ENCODE data around the gene TNFAIP1. TPM values are rescaled to one million over a fixed set of nuclear protein-coding genes. Genes with fewer than 3 reads are reported as not detected.

TNFAIP1 gene
- total RNA-seq, 1 experiment from 2014 or later = 31.0 TPM

DNA sequence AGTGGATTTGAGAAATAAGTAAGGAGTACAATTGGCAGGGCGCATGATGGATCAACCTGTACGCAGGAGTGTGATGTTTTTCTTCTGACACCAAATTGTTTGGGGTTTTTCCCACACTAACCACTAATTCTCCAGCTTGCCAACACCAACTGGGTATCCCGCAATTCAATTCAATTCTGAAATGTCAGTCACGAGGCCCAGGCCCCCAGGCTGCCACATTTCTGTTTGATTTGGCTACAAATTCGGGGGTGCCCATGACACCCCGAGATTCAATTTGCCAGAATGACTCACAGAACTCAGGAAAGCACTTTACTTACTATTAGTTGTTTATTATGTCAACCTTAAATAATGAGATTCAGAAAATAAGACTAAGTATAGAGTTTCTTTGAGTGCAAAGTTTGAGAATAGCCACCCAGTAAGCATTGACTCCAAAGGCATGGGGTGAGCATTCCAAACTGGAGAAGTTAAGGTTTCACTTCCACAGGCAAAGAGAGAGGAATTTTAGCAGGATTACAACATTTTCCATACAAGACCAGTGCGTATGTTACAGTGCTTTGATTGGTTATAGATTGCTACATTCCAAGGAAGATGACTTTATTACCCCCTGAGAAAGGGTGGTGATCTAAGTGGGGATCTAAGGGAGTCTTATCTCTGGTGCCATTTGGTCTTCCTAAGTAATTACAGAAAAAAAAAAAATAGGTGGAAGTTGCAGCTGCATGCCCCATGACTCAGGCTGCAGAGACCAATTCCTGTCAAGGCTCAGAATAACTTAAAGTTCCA is 59.0 kb downstream of the TNFAIP1 start:
- DNase-seq (ENCODE audit: extremely low read depth, low read depth) = no peak

- no peak for DNase-seq (ENCODE audit: extremely low read depth, low read depth)
Measured at GRCh38 chr17:28395426-28395825, 59.9 kb downstream of the TNFAIP1 start.

DNA sequence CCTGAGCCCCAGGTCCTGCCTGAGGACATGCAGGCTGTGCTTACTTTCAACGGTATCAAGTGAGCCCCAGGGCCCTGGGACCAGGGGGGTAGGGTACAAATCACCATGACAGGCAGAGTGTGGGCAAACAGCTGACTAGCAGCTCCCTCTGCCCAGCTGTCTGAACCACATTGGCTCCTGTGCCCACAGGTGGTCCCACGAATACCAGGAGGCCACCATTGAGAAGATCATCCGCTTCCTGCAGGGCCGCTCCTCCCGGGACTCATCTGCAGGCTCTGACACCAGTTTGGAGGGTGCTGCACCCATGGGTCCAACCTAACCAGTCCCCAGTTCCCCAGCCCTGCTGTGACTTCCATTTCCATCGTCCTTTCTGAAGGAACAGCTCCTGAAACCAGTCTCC is 60.4 kb downstream of the TNFAIP1 start:
- DNase-seq (ENCODE audit: extremely low read depth, low read depth) = no peak

Other genes with a start within 250 kb of the TNFAIP1 start
- gene TMEM97, start 16.6 kb upstream of the TNFAIP1 start, total RNA-seq (2014; rRNA removed; shearing (Covaris generic)) = 36.5 and 38.3 TPM in 2 replicates
- 43.6 and 47.5 TPM in 2 replicates for gene IFT20, start 289 bp upstream of the TNFAIP1 start, total RNA-seq (2014; rRNA removed; shearing (Covaris generic))
- gene POLDIP2, start 21.8 kb downstream of the TNFAIP1 start, total RNA-seq (2014; rRNA removed; shearing (Covaris generic)) = 149 and 160 TPM in 2 replicates
- gene SEBOX, start 29.4 kb downstream of the TNFAIP1 start, total RNA-seq (2014; rRNA removed; shearing (Covaris generic)) = not detected in 2 replicates
- gene VTN, start 34.5 kb downstream of the TNFAIP1 start, total RNA-seq (2014; rRNA removed; shearing (Covaris generic)) = 7.1 and 7.6 TPM in 2 replicates
- 4.5 and 6.1 TPM in 2 replicates for gene SARM1, start 35.9 kb downstream of the TNFAIP1 start, total RNA-seq (2014; rRNA removed; shearing (Covaris generic))
- 11.1 and 11.3 TPM in 2 replicates for gene SLC46A1, start 70.5 kb downstream of the TNFAIP1 start, total RNA-seq (2014; rRNA removed; shearing (Covaris generic))
- gene SLC13A2, start 137.9 kb downstream of the TNFAIP1 start, total RNA-seq (2014; rRNA removed; shearing (Covaris generic)) = not detected in 2 replicates
- 0.17 TPM in 1 of 2 replicates, not detected in the other for gene FOXN1, start 170.6 kb downstream of the TNFAIP1 start, total RNA-seq (2014; rRNA removed; shearing (Covaris generic))
- 23.6 and 24.2 TPM in 2 replicates for gene UNC119, start 216.9 kb downstream of the TNFAIP1 start, total RNA-seq (2014; rRNA removed; shearing (Covaris generic))
- gene PIGS, start 235.8 kb downstream of the TNFAIP1 start, total RNA-seq (2014; rRNA removed; shearing (Covaris generic)) = 48.2 and 57.7 TPM in 2 replicates
- gene ALDOC, start 241.1 kb downstream of the TNFAIP1 start, total RNA-seq (2014; rRNA removed; shearing (Covaris generic)) = 27.9 and 37.3 TPM in 2 replicates